Daoy (cell line): Measurements from ENCODE around the gene CSH2. TPM values are rescaled to one million over a fixed set of nuclear protein-coding genes. Genes with fewer than 3 reads are reported as not detected.

Experiments
- DNase-seq: peaks from one replicate; pipeline ENCODE4 v3.0.0-alpha.2; 2015; ENCODE audit warnings: low read depth
- total RNA-seq: library from RNA; depleted of rRNA; stranded (reverse); fragments of >200 nt; shearing (Covaris generic); gene quantifications from 2 replicates; pipeline ENCODE4 v1.2.3, GENCODE V29; 2014; rRNA removed

CSH2 gene
- total RNA-seq, 1 experiment from 2014 or later = not detected

DNA sequence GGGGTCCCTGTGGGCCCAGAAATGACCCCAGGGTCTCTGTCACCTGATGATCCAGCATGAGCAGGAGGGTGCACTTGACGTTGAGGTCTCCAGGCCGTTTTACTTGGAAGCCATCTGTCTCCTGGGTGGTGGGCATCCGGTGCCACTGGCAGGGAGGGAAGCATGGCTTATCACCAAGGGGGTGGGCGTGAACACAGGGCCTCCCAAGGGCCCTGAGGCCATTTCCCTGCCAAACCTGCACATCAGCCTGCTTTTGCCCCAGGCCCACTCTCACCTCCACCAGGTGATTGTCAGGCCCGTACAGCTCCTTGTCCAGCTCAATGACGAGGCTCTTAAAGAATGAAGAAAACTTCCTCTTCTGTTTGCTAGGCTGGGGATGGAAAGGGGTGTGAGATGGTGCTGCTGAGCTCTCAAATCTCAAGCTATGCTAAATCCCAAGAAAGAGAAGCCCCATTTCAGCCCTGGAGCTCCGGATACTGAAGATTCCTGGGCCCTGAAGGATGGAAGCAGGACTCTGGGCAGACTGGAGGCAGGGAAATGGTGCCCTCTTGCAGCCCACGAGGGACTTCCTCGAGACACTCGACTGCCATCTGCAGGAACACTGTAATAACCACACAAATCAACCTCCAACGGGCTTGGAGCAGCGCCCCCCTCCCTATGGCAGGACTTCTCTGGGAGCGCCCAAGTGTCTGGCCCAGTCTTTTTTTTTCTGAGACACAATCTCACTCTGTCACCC, 38.9 kb downstream of the CSH2 start:
- peak; percentile 90 for DNase-seq

DNA sequence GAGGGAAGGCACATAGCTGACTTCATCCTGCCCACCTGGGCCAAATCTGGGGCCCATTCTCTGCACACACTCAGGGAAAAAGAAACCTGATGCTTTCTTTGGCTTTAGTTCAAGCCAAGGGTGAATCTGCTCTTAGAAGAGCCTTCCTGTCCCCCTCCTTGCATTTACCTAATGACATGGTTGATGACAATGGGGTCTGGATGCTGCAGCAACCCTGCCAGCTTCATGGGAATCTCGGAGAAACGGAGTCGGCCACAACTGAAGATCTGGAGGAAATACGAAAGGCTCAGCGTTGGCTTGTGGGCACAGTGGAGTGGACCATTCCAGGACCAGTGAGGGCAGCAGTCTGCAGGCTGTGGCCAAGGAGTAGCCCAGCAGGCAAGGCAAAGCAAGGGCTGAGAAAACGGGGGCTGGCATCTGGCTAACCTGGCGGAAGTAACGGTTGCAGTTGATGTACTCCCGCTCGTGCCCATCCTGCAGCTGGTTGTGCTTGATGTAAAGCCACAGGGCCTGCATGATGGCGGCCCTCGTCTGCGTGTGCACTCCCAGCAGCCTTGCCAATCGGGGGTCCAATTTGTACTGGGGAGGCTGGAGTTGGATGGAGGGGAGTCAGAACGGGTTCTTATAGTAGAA, 39.6 kb downstream of the CSH2 start:
- no peak for DNase-seq

GRCh38 chr17:63833026-63833740, 40.3 kb downstream of the CSH2 start:
- no peak for DNase-seq

- DNase-seq = no peak
Observed at GRCh38 chr17:63832455-63832854, 41.0 kb downstream of the CSH2 start.

DNA sequence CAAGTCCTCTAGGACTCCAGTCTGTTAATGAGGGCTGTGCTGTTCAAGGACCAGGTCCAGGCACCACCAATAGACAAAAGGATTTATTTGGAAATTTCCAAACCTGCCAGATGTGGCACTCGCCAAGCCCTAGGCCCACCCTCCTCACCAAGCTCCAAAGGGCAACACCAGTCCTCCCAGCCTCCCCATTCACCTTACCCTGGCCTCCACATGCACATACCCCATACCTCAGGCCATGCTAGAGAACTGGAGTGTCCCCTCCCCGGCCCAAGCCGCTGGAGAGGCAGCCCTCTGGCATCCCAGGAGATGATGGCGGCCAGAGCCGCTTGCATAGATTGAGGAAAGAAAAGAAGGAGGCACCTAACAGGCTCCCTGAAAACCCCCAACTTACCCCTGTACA, 41.5 kb downstream of the CSH2 start:
- no peak for DNase-seq

DNA sequence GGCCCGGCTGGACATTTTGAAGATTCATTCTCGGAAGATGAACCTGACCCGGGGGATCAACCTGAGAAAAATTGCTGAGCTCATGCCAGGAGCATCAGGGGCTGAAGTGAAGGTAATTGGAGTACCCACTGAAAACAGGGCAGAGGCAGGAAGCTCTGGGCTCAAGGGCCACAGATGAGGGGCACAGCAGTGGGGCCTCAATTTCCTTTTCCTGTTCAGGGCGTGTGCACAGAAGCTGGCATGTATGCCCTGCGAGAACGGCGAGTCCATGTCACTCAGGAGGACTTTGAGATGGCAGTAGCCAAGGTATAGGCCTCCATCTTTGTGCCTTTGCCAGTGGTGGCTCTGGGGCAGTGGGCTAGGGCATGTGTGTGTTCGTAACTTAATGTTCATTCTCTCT, 42.0 kb downstream of the CSH2 start:
- DNase-seq = no peak

GRCh38 chr17:63830904-63831491, 42.5 kb downstream of the CSH2 start:
- no peak for DNase-seq

GRCh38 chr17:63830278-63830677, 43.2 kb downstream of the CSH2 start:
- DNase-seq = no peak

- no peak for DNase-seq
Observed at GRCh38 chr17:63828936-63829335, 44.5 kb downstream of the CSH2 start.

- DNase-seq = no peak
Observed at GRCh38 chr17:63827801-63828221, 45.7 kb downstream of the CSH2 start.

DNA sequence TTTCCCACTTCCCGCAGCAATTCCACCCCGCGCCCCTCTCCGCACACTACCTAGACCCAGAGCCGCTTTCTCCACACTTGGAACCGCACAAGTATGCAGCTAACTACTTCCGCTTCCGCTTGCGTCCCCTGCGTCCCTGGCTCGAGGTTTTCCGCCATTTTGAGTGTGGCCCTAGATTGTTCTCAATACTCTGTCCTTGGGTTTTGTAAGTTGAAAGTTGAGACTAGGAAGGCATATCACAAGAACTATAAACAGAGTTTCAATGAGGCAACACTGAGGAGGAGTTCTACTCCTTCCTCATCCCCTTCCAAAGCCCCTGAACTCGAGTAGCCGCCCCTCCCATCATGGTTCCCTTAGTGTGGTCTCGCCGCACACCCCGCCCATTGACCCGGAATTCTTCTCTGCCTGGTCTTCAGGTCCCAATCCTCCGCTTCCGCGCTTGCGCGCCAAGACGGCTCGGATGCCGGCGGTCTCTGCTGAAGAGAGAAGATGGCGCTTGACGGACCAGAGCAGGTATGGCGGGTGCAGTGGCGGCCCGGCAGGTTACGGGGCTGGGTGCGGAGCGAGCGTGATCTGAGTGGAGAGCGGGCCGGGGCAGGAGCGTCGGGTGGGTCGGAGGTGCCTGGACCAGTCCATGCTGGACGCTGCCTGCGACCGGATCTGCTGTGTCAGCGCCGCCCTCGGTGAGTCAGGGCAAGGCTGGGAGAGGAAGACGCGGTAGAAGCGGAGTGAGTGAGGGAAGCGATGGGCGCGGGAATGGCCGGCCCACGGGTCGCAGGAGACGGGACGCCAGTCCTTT, 46.3 kb downstream of the CSH2 start, which contains the start of the genes FTSJ3 and PSMC5:
TSS of gene FTSJ3 (minus strand) at position 662 of the 799 bp plus-strand sequence. CDS start 761 bp downstream, outside the sequence.
TSS of gene PSMC5 (plus strand) at position 430 of the 799 bp plus-strand sequence. CDS start at position 490, 60 bp downstream.
- peak; percentile 97 for DNase-seq

DNA sequence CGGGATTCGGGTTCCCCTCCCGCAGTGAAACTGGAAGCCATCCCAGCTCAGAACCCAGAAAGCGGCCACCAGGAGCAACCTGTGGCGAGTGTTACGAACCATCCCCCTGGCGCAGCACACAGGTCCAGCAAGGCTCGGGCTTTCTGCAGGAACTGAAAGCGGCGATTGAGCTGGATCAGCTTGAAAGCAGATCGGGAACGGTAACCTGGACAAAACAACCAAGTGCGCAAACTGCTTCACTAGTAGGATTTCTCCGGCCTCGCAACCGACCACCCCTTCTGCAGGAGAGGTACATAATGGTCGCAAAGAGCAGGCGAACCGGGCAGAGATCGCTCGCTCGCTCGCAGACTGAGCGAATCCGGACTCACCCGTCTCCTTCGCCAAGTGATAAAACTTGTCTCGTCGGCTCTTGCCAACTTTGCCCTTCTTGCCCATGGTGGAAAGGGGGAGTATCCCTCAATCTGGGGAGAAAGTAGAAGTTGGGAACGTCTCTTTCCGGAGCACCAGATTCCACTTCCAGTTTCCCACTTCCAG, 46.9 kb downstream of the CSH2 start:
- DNase-seq = no peak

- DNase-seq = no peak
Observed at GRCh38 chr17:63824362-63824761, 49.1 kb downstream of the CSH2 start.

- no peak for DNase-seq
Observed at GRCh38 chr17:63823659-63824331, 49.7 kb downstream of the CSH2 start.

GRCh38 chr17:63822537-63822936, 50.9 kb downstream of the CSH2 start:
- no peak for DNase-seq

Other genes starting within 250 kb of the CSH2 start
- 32.3 and 41.7 TPM in 2 replicates for gene LIMD2, start 173.6 kb downstream of the CSH2 start, total RNA-seq
- gene STRADA, start 131.9 kb downstream of the CSH2 start, total RNA-seq = 10.9 and 18.7 TPM in 2 replicates
- 94.1 and 117 TPM in 2 replicates for gene CCDC47, start 100.1 kb downstream of the CSH2 start, total RNA-seq
- 43.3 and 48.5 TPM in 2 replicates for gene DDX42, start 99.5 kb downstream of the CSH2 start, total RNA-seq
- 75.3 and 98.5 TPM in 2 replicates for gene PSMC5, start 46.2 kb downstream of the CSH2 start, total RNA-seq
- gene FTSJ3, start 46.0 kb downstream of the CSH2 start, total RNA-seq = 91.3 and 116 TPM in 2 replicates
- 69.4 and 73.5 TPM in 2 replicates for gene SMARCD2, start 31.0 kb downstream of the CSH2 start, total RNA-seq
- gene GH2, start 8.3 kb upstream of the CSH2 start, total RNA-seq = not detected in 2 replicates
- gene CSH1, start 22.9 kb upstream of the CSH2 start, total RNA-seq = not detected in 2 replicates
- gene CSHL1, start 37.6 kb upstream of the CSH2 start, total RNA-seq = not detected in 2 replicates
- not detected in 2 replicates for gene GH1, start 45.2 kb upstream of the CSH2 start, total RNA-seq
- gene CD79B, start 58.7 kb upstream of the CSH2 start, total RNA-seq = 2.6 TPM in 1 of 2 replicates, not detected in the other
- gene SCN4A, start 99.2 kb upstream of the CSH2 start, total RNA-seq = 0.06 TPM in 1 of 2 replicates, not detected in the other
- 0.17 and 1.1 TPM in 2 replicates for gene PRR29, start 124.7 kb upstream of the CSH2 start, total RNA-seq
- 5.0 and 7.7 TPM in 2 replicates for gene ICAM2, start 147.0 kb upstream of the CSH2 start, total RNA-seq